SH-SY5Y (cell line): ENCODE results near the gene RNU6-1.

Experiments
- GATA2 ChIP-seq: IDR thresholded peaks from 2 replicates; pipeline ENCODE4 v1.6.1; 2011; ENCODE audit warnings: mild to moderate bottlenecking, low read depth, low read length
- GATA3 ChIP-seq: IDR thresholded peaks from 2 replicates; pipeline ENCODE4 v1.6.1; 2011; ENCODE audit warnings: low read depth, mild to moderate bottlenecking, low read length, moderate library complexity

DNA sequence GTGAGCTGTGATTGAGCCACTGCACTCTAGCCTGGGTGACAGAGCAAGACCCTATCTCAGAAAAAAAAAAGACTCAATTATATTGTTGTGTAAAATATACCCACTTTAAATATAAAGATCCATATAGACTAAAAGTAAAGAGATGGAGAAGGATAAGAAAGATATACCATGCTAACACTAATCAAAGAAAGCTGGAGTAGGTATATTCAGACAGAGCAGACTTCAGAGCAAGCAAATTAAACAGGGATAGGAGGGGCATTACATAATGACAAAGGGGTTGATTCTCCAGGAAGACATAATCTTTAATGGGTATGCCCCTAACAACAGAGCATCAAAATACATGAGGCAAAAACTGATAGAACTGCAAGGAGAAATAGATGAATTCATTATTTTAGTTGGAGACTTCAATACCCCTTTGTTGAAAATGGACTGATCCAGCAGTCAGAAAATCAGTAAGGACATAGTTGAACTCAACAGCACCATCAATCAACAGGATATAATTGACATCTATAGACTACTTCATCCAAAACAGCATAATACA, 31.1 kb upstream of the RNU6-1 start:
- TF ChIP-seq GATA2 (no peak), GATA3 (no peak)
